ENCODE data around the gene CALD1.

The CALD1 gene

GRCh38 chr7:134856691-134857090, 77.3 kb downstream of the CALD1 start:
- H3K36me3 ChIP-seq (ENCODE audit: control insufficient read depth, insufficient read depth, low read length) = peaks cover 49% of the 10 kb centered on the region
- H3K4me1 ChIP-seq (ENCODE audit: control insufficient read depth, insufficient read depth, low read length, poor library complexity, severe bottlenecking) = peaks cover 24% of the 10 kb centered on the region
- H3K4me3 ChIP-seq (ENCODE audit: extremely low read depth, insufficient read depth, low read length, poor library complexity, severe bottlenecking) = no peak overlapping the region
- peak overlapping the region; percentile 63 for H3K27ac ChIP-seq (ENCODE audit: low read depth, low read length, severe bottlenecking)
- no peaks in the 10 kb centered on the region for H3K9me3 ChIP-seq (ENCODE audit: control insufficient read depth, low read length)
- 80 to 83% methylated on average over 2 of the region's 4 CpGs for WGBS, 2 experiments (ENCODE audit: insufficient coverage in 2 of 2)

- Histone ChIP-seq H3K9me3 (ENCODE audit: control insufficient read depth, low read length) (no peaks in the 10 kb centered on the region), H3K4me3 (ENCODE audit: extremely low read depth, insufficient read depth, low read length, poor library complexity, severe bottlenecking) (no peak overlapping the region), H3K36me3 (ENCODE audit: control insufficient read depth, insufficient read depth, low read length) (peaks cover 47% of the 10 kb centered on the region), H3K27ac (ENCODE audit: low read depth, low read length, severe bottlenecking) (no peak overlapping the region), H3K4me1 (ENCODE audit: control insufficient read depth, insufficient read depth, low read length, poor library complexity, severe bottlenecking) (peaks cover 24% of the 10 kb centered on the region)
Measured at GRCh38 chr7:134857958-134858357, 78.5 kb downstream of the CALD1 start.

- Histone ChIP-seq H3K36me3 (ENCODE audit: control insufficient read depth, insufficient read depth, low read length) (peaks cover 40% of the 10 kb centered on the region), H3K4me3 (ENCODE audit: extremely low read depth, insufficient read depth, low read length, poor library complexity, severe bottlenecking) (no peak overlapping the region), H3K4me1 (ENCODE audit: control insufficient read depth, insufficient read depth, low read length, poor library complexity, severe bottlenecking) (peaks cover 36% of the 10 kb centered on the region), H3K9me3 (ENCODE audit: control insufficient read depth, low read length) (no peaks in the 10 kb centered on the region), H3K27ac (ENCODE audit: low read depth, low read length, severe bottlenecking) (no peak overlapping the region)
- WGBS, 2 experiments (ENCODE audit: insufficient coverage in 2 of 2) = 86% methylated on average over 1 of the region's 1 CpG; no CpG with 5 or more reads in 1 of the 2 experiments
Measured at GRCh38 chr7:134859783-134860182, 80.3 kb downstream of the CALD1 start.

- Histone ChIP-seq H3K36me3 (ENCODE audit: control insufficient read depth, insufficient read depth, low read length) (peaks cover 66% of the 10 kb centered on the region), H3K9me3 (ENCODE audit: control insufficient read depth, low read length) (no peaks in the 10 kb centered on the region), H3K27ac (ENCODE audit: low read depth, low read length, severe bottlenecking) (peak overlapping the region; percentile 82), H3K4me3 (ENCODE audit: extremely low read depth, insufficient read depth, low read length, poor library complexity, severe bottlenecking) (no peak overlapping the region), H3K4me1 (ENCODE audit: control insufficient read depth, insufficient read depth, low read length, poor library complexity, severe bottlenecking) (peaks cover 49% of the 10 kb centered on the region)
- 81 to 96% methylated on average over 3 to 4 of the region's 9 CpGs for WGBS, 2 experiments (ENCODE audit: insufficient coverage in 2 of 2)
Measured at GRCh38 chr7:134865001-134865845, 85.8 kb downstream of the CALD1 start.

GRCh38 chr7:134866617-134867016, 87.2 kb downstream of the CALD1 start:
- peak overlapping the region; percentile 9 for H3K4me3 ChIP-seq (ENCODE audit: extremely low read depth, insufficient read depth, low read length, poor library complexity, severe bottlenecking)
- peaks cover 70% of the 10 kb centered on the region for H3K36me3 ChIP-seq (ENCODE audit: control insufficient read depth, insufficient read depth, low read length)
- peak overlapping the region; percentile 82 for H3K27ac ChIP-seq (ENCODE audit: low read depth, low read length, severe bottlenecking)
- H3K4me1 ChIP-seq (ENCODE audit: control insufficient read depth, insufficient read depth, low read length, poor library complexity, severe bottlenecking) = peaks cover 49% of the 10 kb centered on the region
- WGBS, 2 experiments (ENCODE audit: insufficient coverage in 2 of 2) = 65 to 75% methylated on average over 5 to 7 of the region's 8 CpGs
- no peaks in the 10 kb centered on the region for H3K9me3 ChIP-seq (ENCODE audit: control insufficient read depth, low read length)

- H3K4me1 ChIP-seq (ENCODE audit: control insufficient read depth, insufficient read depth, low read length, poor library complexity, severe bottlenecking) = peaks cover 34% of the 10 kb centered on the region
- 95 to 98% methylated on average over 4 to 5 of the region's 5 CpGs for WGBS, 2 experiments (ENCODE audit: insufficient coverage in 2 of 2)
- no peaks in the 10 kb centered on the region for H3K9me3 ChIP-seq (ENCODE audit: control insufficient read depth, low read length)
- H3K36me3 ChIP-seq (ENCODE audit: control insufficient read depth, insufficient read depth, low read length) = peaks cover 69% of the 10 kb centered on the region
- no peak overlapping the region for H3K27ac ChIP-seq (ENCODE audit: low read depth, low read length, severe bottlenecking)
- no peak overlapping the region for H3K4me3 ChIP-seq (ENCODE audit: extremely low read depth, insufficient read depth, low read length, poor library complexity, severe bottlenecking)
Measured at GRCh38 chr7:134870156-134870555, 90.7 kb downstream of the CALD1 start.

- Histone ChIP-seq H3K4me3 (ENCODE audit: extremely low read depth, insufficient read depth, low read length, poor library complexity, severe bottlenecking) (no peak overlapping the region), H3K36me3 (ENCODE audit: control insufficient read depth, insufficient read depth, low read length) (peaks cover 69% of the 10 kb centered on the region), H3K4me1 (ENCODE audit: control insufficient read depth, insufficient read depth, low read length, poor library complexity, severe bottlenecking) (peaks cover 28% of the 10 kb centered on the region), H3K27ac (ENCODE audit: low read depth, low read length, severe bottlenecking) (no peak overlapping the region), H3K9me3 (ENCODE audit: control insufficient read depth, low read length) (no peaks in the 10 kb centered on the region)
- WGBS, 2 experiments (ENCODE audit: insufficient coverage in 2 of 2) = no CpG with 5 or more reads among the region's 1 CpG
Measured at GRCh38 chr7:134870781-134871180, 91.3 kb downstream of the CALD1 start.

GRCh38 chr7:134873253-134873652, 93.8 kb downstream of the CALD1 start:
- no peak overlapping the region for H3K27ac ChIP-seq (ENCODE audit: low read depth, low read length, severe bottlenecking)
- WGBS, 2 experiments (ENCODE audit: insufficient coverage in 2 of 2) = 100% methylated on average over 1 to 3 of the region's 6 CpGs
- H3K4me1 ChIP-seq (ENCODE audit: control insufficient read depth, insufficient read depth, low read length, poor library complexity, severe bottlenecking) = peaks cover 12% of the 10 kb centered on the region
- H3K36me3 ChIP-seq (ENCODE audit: control insufficient read depth, insufficient read depth, low read length) = peaks cover 76% of the 10 kb centered on the region
- H3K9me3 ChIP-seq (ENCODE audit: control insufficient read depth, low read length) = no peaks in the 10 kb centered on the region
- no peak overlapping the region for H3K4me3 ChIP-seq (ENCODE audit: extremely low read depth, insufficient read depth, low read length, poor library complexity, severe bottlenecking)

- 95 to 100% methylated on average over 1 to 3 of the region's 5 CpGs for WGBS, 2 experiments (ENCODE audit: insufficient coverage in 2 of 2)
- Histone ChIP-seq H3K36me3 (ENCODE audit: control insufficient read depth, insufficient read depth, low read length) (peaks cover 74% of the 10 kb centered on the region), H3K4me3 (ENCODE audit: extremely low read depth, insufficient read depth, low read length, poor library complexity, severe bottlenecking) (no peak overlapping the region), H3K27ac (ENCODE audit: low read depth, low read length, severe bottlenecking) (no peak overlapping the region), H3K4me1 (ENCODE audit: control insufficient read depth, insufficient read depth, low read length, poor library complexity, severe bottlenecking) (peaks cover 5% of the 10 kb centered on the region), H3K9me3 (ENCODE audit: control insufficient read depth, low read length) (no peaks in the 10 kb centered on the region)
Measured at GRCh38 chr7:134874407-134874806, 95.0 kb downstream of the CALD1 start.

- WGBS, 2 experiments (ENCODE audit: insufficient coverage in 2 of 2) = 92 to 100% methylated on average over 2 to 5 of the region's 5 CpGs
Measured at GRCh38 chr7:134875867-134876266, 96.4 kb downstream of the CALD1 start.

GRCh38 chr7:134878746-134879357, 99.4 kb downstream of the CALD1 start:
- Histone ChIP-seq H3K9me3 (ENCODE audit: control insufficient read depth, low read length) (no peaks in the 10 kb centered on the region), H3K4me3 (ENCODE audit: extremely low read depth, insufficient read depth, low read length, poor library complexity, severe bottlenecking) (no peak overlapping the region), H3K4me1 (ENCODE audit: control insufficient read depth, insufficient read depth, low read length, poor library complexity, severe bottlenecking) (peaks cover 13% of the 10 kb centered on the region), H3K27ac (ENCODE audit: low read depth, low read length, severe bottlenecking) (no peak overlapping the region), H3K36me3 (ENCODE audit: control insufficient read depth, insufficient read depth, low read length) (peaks cover 43% of the 10 kb centered on the region)

More at GRCh38 chr7:134875867-134876266, 96.4 kb downstream of the CALD1 start:
- no peak overlapping the region for H3K4me3 ChIP-seq (ENCODE audit: extremely low read depth, insufficient read depth, low read length, poor library complexity, severe bottlenecking)
- H3K27ac ChIP-seq (ENCODE audit: low read depth, low read length, severe bottlenecking) = no peak overlapping the region
- H3K9me3 ChIP-seq (ENCODE audit: control insufficient read depth, low read length) = no peaks in the 10 kb centered on the region
- peaks cover 13% of the 10 kb centered on the region for H3K4me1 ChIP-seq (ENCODE audit: control insufficient read depth, insufficient read depth, low read length, poor library complexity, severe bottlenecking)
- peaks cover 61% of the 10 kb centered on the region for H3K36me3 ChIP-seq (ENCODE audit: control insufficient read depth, insufficient read depth, low read length)

All from mesodermal cell (in vitro differentiated cells).